ENCODE results near the gene DYNLL2. TPM values are rescaled to one million over a fixed set of nuclear protein-coding genes. Genes with fewer than 3 reads are reported as not detected.

DYNLL2 gene
- total RNA-seq, 3 donors from 2014 or later, result 33.9 to 53.2 (median 33.9) TPM

DNA sequence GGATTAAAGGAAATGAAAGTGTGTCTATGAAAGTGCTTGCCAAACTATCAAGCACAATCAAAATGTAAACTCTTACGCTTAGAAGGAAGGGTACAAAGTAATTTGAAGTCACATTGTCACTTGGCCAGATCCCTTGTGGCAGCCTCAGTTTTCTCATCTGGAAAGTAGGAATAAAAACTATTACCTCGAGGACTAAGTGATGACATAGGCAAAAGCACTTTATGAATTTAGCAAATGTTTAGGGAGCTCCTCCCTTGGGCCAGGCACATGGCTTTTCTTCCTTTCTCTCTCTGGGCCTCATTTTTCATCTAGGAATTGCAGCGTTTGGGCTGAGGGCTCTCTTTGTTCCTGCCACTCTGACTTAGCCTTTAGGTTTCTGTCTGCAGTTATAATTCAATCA is 28.5 kb downstream of the DYNLL2 start:
- ATAC-seq, result no peak
- Histone ChIP-seq H3K4me1 (ENCODE audit: low read depth) (no peaks in the 10 kb centered on the region), H3K36me3 (ENCODE audit: low read depth) (no peaks in the 10 kb centered on the region), H3K4me3 (no peak overlapping the region), H3K9me3 (no peaks in the 10 kb centered on the region)
- TF ChIP-seq, protein P1, sequence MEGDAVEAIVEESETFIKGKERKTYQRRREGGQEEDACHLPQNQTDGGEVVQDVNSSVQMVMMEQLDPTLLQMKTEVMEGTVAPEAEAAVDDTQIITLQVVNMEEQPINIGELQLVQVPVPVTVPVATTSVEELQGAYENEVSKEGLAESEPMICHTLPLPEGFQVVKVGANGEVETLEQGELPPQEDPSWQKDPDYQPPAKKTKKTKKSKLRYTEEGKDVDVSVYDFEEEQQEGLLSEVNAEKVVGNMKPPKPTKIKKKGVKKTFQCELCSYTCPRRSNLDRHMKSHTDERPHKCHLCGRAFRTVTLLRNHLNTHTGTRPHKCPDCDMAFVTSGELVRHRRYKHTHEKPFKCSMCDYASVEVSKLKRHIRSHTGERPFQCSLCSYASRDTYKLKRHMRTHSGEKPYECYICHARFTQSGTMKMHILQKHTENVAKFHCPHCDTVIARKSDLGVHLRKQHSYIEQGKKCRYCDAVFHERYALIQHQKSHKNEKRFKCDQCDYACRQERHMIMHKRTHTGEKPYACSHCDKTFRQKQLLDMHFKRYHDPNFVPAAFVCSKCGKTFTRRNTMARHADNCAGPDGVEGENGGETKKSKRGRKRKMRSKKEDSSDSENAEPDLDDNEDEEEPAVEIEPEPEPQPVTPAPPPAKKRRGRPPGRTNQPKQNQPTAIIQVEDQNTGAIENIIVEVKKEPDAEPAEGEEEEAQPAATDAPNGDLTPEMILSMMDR (IDR thresholded peaks at IDR 0.05), result no peak
- no peak for DNase-seq
- intact Hi-C loops (cut with DNase I, micrococcal nuclease), result loop anchor here (10.0 kb wide), 2 partner anchors 107 to 267 kb away; partner anchors contain the start of gene SRSF1 (in 2 of the 2)

DNA sequence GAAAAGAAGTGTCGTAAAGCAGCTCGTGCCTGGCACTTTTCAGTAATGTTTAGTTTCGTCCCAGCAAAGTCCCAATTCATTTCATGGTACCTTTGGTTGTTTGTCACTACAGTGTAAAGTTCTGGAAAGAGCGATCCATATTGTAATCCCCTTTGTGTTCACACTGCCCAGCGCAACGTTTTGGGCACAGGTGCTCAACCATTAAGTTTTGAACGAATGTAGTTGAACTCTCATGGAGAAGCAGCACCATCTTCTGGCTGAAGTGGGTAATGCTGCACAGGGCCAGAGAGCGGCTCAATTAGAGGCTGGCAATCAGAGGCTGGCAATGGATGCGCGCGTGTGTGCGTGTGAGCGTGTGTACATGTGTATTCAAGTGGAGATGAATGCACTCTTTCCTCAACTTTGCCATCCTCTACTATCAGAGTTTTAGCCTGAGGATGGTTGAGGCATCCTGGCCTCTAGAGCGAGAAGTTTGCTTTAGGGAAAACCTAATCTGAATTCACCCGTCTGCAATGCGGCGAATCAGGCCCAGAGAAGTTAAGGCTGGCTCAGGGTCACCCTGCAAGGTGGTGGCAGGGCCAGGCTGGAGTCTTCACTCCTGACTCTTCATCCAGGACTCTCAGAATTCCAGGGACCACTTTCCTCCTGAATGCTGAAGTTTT is 29.9 kb downstream of the DYNLL2 start:
- intact Hi-C loops (cut with DNase I, micrococcal nuclease), result loop anchor here (10.0 kb wide), 2 partner anchors 108 to 268 kb away; partner anchors contain the start of gene SRSF1 (in 2 of the 2)
- Histone ChIP-seq H3K9me3 (no peaks in the 10 kb centered on the region), H3K36me3 (ENCODE audit: low read depth) (no peaks in the 10 kb centered on the region), H3K4me3 (no peak overlapping the region), H3K4me1 (ENCODE audit: low read depth) (no peaks in the 10 kb centered on the region)
- TF ChIP-seq, protein P1 (IDR thresholded peaks at IDR 0.05), result peak; percentile 87
- ATAC-seq (peak; percentile 94), DNase-seq (peak; percentile 56 to 93 (median 79))

DNA sequence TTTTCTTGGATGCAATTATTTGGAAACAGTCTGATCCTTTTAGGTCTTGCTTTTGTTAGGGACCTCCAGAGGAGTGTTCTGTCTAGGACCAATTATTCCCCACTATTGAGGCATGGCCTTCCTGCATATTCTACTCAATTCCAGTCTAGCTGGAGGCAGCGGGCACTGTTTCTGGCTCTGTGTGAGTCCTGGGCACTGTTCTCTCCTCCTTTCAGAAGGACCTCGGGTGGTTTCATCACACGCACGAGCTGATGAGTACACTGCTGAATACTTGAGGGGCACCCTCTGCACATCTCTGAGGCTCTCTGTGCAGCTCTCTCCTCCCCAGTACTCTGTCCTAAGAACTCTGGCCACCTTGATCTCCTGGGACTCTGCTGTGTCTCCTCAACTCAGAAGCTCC is 30.7 kb downstream of the DYNLL2 start:
- H3K4me1 ChIP-seq (ENCODE audit: low read depth), result no peaks in the 10 kb centered on the region
- DNase-seq, result no peak
- ATAC-seq, result no peak
- H3K9me3 ChIP-seq, result no peaks in the 10 kb centered on the region
- no peaks in the 10 kb centered on the region for H3K36me3 ChIP-seq (ENCODE audit: low read depth)
- TF ChIP-seq, protein P1 (IDR thresholded peaks at IDR 0.05), result no peak
- intact Hi-C loops (cut with DNase I, micrococcal nuclease), result loop anchor here (10.0 kb wide), 2 partner anchors 109 to 269 kb away; partner anchors contain the start of gene SRSF1 (in 2 of the 2)
- H3K4me3 ChIP-seq, result no peak overlapping the region

DNA sequence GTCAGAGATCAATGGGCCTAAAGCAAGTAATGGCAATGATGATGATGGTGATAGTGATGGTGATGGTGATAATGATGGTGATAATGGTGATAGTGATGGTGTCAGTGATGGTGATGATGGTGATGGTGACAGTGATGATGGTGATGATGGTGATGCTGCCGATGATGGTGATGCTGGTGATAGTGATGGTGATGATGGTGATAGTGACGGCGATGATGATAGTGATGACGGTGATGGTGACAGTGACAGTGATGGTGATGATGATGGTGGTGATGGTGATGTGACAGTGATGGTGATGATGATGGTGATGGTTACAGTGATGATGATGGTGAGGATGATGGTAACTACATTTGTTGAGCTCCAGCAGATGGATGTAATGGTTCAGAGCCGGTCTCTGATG is 34.2 kb downstream of the DYNLL2 start:
- TF ChIP-seq, protein P1 (IDR thresholded peaks at IDR 0.05), result no peak
- ATAC-seq (no peak), DNase-seq (no peak)
- Histone ChIP-seq H3K36me3 (ENCODE audit: low read depth) (no peaks in the 10 kb centered on the region), H3K4me3 (no peak overlapping the region), H3K4me1 (ENCODE audit: low read depth) (no peaks in the 10 kb centered on the region), H3K9me3 (no peaks in the 10 kb centered on the region)
- intact Hi-C loops (cut with DNase I, micrococcal nuclease), result loop anchor here (10.0 kb wide), 2 partner anchors 113 to 273 kb away; partner anchors contain the start of gene SRSF1 (in 2 of the 2)

DNA sequence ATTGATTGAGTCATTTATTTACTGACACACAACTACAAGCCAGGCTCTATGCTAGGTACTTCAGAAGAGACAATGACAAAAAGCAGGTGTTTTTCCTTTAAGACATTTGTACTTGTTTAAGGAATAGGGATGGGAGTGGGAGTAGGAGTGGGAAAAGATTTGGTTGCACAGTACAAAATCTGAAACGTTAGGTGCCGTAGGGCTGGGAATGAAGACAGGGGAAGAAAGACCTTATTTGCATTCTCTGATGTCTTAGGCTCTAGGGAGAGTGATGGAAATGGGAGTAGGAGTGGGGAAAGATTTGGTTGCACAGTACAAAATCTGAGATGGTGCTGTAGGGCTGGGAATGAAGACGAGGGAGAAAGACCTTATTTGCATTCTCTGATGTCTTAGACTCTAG is 36.3 kb downstream of the DYNLL2 start:
- H3K36me3 ChIP-seq (ENCODE audit: low read depth), result no peaks in the 10 kb centered on the region
- TF ChIP-seq, protein P1 (IDR thresholded peaks at IDR 0.05), result no peak
- no peaks in the 10 kb centered on the region for H3K4me1 ChIP-seq (ENCODE audit: low read depth)
- no peaks in the 10 kb centered on the region for H3K9me3 ChIP-seq
- no peak overlapping the region for H3K4me3 ChIP-seq
- DNase-seq (no peak), ATAC-seq (no peak)
- intact Hi-C loops (cut with DNase I, micrococcal nuclease), result loop anchor here (10.0 kb wide), 2 partner anchors 115 to 275 kb away; partner anchors contain the start of gene SRSF1 (in 2 of the 2)
